NCI-H146 (cell line): Measurements from ENCODE around the gene KXD1.

Experiments
- DNase-seq: peaks from one replicate; lab custom pipeline; 2025; lab: John Stamatoyannopoulos, UW

KXD1 gene

DNA sequence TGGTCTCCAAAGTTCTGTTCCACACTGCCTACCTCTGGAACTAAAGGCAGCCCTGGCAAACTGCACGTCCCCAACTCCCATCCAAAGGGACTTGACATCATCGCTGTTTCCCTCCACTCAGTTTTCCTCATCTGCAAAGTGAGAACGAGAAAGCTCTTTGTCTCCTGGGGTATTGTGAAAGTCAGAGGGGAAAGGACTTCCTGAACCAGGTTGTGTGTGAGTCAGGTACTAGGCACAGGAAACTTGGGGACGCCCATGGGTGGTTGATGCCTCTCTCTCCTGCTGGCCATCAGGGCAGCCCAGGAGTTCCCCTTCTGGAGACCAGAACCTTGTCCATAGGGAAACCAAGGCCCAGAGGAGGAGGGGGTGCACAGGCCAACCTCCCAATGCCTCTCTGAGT is 44.2 kb downstream of the KXD1 start:
- DNase-seq: no peak

GRCh38 chr19:18603255-18603957 is 45.7 kb downstream of the KXD1 start:
- peak; percentile 56 for DNase-seq

DNA sequence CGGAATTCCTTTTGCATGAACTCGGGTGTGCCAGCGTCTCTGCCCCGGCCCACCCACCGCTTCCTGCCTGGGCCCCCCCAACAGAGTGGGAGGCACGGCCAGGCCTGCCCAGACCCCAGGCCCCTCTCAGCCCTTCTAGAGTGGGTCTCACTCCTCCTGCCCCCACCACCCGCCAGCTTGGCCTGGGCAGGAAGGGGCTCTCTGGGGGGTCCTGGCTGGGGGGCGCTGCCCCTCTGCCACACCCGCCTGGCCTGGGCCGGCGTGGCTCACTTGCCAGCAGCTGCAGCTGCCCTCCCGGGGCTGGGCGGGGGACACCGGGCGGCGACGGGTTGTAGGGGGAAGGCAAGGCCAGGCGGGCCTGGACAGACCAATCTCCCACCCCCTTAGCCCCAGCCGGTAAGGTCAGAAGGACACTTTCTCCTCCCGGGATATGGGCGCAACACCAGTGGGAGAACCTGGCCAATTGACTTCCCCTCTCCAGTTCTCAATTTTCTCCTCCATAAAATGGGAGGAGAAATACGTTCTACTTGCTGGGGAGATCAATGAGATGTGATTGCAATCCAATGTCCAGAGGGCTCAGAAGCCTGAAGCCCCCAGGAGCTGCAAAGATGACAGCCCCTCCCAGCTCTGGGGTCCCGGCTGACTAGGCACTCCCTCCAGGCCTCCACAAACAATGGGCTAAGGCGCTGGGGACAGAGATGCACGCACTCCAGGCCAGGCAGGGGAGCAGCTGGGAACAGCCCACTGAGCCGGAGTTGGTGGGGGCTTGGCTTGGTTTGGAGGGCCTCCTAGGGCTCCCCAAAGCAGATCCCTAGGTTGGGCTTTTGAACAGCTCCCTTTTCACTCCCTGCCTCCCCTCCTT is 46.5 kb downstream of the KXD1 start:
- DNase-seq: no peak

DNA sequence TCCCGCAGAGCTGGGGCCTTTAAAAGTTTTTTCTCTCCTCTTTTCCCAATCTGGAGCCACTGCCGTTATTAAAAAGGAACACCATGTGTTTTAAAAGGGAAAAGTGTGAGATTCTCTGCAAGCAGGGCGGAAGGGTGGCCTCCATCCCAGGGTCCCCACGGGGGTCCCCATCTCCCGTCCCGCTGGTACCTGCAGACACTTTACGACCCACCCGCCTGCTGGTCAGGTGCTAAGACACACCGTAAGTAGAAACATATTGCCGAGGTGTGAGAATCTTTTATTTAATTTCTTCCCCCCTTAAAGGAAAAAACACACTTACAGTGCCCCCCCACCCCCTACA is 47.1 kb downstream of the KXD1 start:
- DNase-seq: no peak

DNA sequence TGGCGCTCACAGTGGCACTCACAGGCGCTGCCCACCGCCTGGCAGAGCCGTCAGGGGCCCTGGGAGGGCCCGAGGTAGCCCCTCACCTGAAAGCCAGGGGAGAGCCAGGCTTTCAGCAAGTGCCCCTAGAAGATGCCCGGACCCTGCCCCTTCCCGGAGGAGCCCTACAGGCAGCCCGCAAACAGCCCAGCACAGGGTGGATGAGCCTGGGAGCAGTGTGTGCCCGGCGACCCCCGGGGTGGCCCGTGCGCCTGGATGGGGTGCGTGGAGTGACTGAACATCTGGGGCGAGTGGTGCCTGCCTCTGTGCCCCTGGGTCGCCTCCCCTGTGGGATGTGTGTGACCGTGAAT is 47.5 kb downstream of the KXD1 start:
- DNase-seq: no peak

GRCh38 chr19:18605546-18606280 is 48.0 kb downstream of the KXD1 start:
- no peak for DNase-seq

- peak; percentile 52 for DNase-seq
Measured at GRCh38 chr19:18606281-18607225, 48.9 kb downstream of the KXD1 start, which contains the start of gene CRLF1. Gene CRLF1 (minus strand): TSS chr19:18606799. CDS start chr19:18606656, 143 bp downstream.

- peak; percentile 43 for DNase-seq
Measured at GRCh38 chr19:18607226-18608101, 49.8 kb downstream of the KXD1 start.

- no peak for DNase-seq
Measured at GRCh38 chr19:18608102-18608804, 50.6 kb downstream of the KXD1 start.

- no peak for DNase-seq
Measured at GRCh38 chr19:18608805-18609716, 51.4 kb downstream of the KXD1 start.

- no peak for DNase-seq
Measured at GRCh38 chr19:18609717-18610051, 52.0 kb downstream of the KXD1 start.

GRCh38 chr19:18610245-18610555 is 52.5 kb downstream of the KXD1 start:
- DNase-seq: no peak

- no peak for DNase-seq
Measured at GRCh38 chr19:18610556-18611326, 53.1 kb downstream of the KXD1 start.

DNA sequence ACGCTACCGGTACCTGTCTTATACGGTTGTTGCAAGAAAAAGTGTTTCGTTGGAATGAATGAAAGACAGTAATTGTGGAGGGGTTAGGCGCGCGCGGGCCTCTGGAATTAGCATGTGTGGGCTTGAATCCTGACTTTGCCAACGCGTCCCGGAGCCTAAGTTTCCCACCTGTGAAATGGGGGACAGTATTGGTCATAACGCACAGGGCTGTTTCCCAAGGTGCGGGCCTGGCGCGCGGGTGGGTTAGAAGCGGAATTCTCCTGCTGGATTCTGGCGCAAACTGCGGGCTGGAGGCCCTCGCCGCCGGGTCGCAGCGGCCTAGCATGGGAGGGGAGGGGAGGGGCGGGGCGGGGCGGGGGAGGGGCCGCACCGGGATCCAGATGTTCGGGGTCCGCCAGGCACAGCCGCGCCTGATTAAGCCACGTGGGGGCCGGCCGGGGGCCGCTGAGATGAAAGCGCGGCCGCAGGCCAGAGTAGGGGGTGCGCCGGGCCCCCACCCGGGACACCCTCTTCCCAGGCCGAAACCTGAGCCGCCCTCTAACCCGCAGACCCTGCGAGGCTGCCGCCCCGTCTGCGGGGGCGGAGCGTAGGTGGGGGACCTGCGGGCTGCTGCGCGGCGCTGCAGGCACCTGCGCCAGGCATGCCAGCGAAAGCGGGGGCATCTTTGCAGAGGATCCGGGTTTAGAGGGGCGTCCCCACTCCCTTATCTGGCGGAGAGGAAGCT is 53.8 kb downstream of the KXD1 start:
- DNase-seq: no peak

- no peak for DNase-seq
Measured at GRCh38 chr19:18612051-18612771, 54.5 kb downstream of the KXD1 start.

DNA sequence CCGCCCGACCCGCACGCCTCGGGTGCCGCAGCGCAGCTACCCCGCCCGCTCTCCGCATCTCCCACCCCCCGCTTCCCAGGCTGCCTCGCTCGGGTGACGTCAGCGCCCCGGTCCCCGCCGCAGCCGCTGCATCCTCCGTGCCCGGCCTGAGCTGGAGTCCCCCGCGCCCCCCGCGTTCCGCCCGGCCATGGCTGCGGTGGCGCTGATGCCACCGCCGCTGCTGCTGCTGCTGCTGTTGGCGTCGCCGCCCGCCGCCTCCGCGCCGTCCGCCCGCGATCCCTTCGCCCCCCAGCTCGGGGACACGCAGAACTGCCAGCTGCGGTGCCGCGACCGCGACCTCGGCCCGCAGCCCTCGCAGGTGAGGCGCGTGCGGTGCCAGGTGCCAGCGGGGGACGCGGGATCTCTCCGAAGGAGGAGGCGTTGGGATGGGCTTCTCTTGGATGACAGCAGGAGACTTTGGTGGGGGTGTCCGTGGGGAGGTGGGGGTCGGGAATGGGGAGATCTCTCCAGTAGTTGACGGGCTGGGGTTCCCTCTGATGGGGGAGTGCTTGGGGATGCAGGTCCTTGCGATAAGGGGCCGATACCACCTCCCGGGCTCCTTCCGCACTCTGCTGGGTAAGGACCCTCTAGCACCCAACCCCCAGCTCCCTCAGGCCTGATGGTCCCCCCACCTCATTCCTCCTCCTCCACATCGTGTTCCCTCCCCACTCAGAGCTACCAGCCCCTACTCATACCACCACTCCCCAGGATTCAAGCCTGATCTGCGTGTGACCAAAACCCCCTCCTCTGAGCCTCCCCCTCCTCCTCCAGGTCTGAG is 55.3 kb downstream of the KXD1 start, which contains the start of gene TMEM59L:
TSS of gene TMEM59L (plus strand) at position 99 of the 817 bp plus-strand sequence. CDS start at position 188, 89 bp downstream.
- DNase-seq: peak; percentile 36
